ENCODE data around the gene BEND5.

DNA sequence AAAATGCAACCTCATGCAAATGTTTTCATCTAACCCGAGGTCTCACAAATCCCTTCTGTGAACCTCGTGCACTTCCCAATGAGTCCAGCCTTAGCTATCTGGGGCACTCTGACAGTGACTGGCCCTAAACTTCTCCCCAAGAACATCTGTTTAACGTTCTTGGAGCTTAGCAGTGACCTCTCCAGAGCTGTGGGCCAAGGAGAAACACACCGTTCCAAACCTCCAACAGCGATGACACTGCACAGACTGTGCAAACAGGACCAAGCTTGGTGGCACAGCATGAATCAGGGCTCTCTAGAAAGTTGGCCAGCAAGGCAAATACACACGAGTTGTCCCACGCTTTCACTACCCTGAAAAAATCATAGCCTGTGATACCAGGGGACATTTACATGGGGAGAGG lies 15.8 kb downstream of the BEND5 start:
- TF ChIP-seq, protein P1, sequence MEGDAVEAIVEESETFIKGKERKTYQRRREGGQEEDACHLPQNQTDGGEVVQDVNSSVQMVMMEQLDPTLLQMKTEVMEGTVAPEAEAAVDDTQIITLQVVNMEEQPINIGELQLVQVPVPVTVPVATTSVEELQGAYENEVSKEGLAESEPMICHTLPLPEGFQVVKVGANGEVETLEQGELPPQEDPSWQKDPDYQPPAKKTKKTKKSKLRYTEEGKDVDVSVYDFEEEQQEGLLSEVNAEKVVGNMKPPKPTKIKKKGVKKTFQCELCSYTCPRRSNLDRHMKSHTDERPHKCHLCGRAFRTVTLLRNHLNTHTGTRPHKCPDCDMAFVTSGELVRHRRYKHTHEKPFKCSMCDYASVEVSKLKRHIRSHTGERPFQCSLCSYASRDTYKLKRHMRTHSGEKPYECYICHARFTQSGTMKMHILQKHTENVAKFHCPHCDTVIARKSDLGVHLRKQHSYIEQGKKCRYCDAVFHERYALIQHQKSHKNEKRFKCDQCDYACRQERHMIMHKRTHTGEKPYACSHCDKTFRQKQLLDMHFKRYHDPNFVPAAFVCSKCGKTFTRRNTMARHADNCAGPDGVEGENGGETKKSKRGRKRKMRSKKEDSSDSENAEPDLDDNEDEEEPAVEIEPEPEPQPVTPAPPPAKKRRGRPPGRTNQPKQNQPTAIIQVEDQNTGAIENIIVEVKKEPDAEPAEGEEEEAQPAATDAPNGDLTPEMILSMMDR (conservative IDR thresholded peaks at IDR 0.05; ENCODE audit: low read depth, low read length), result no peak
- no peak for TF ChIP-seq MAZ (IDR thresholded peaks at IDR 0.05; ENCODE audit: borderline replicate concordance, low read depth, low read length)
- TF ChIP-seq MAFK (IDR thresholded peaks at IDR 0.05; ENCODE audit: low read depth, low read length), result no peak
- TF ChIP-seq POLR2A (IDR thresholded peaks at IDR 0.05; ENCODE audit: low read depth, low read length), result no peak
